ENCODE measurements around the gene EML4. TPM values are rescaled to one million over a fixed set of nuclear protein-coding genes. Genes with fewer than 3 reads are reported as not detected.
"Not testable (repeated sequence)": the region's sequence is repeated elsewhere in the genome, so short reads cannot be mapped to it uniquely, and the experiment has no call there.

The EML4 gene
- total and polyA plus RNA-seq, 7 experiments from 2014 or later: 64.9 to 167 (median 141) TPM

GRCh38 chr2:42346856-42347255, 177.7 kb downstream of the EML4 start:
- ChIA-PET CTCF (interaction anchor here (0.7 kb wide), 1 partner anchor 541 kb away, joined by 5 read pairs; no protein-coding TSS in a partner anchor), POLR2A (interaction anchor here (0.6 to 0.7 kb wide), 2 partner anchors 13 to 49 kb away, joined by 3 to 4 read pairs; no protein-coding TSS in a partner anchor)
- ATAC-seq; H3K4me3 Mint-ChIP-seq; H3K4me1 ChIP-seq (ENCODE audit: control insufficient read depth in 2 of 2, insufficient read depth in 2 of 2, low read length in 2 of 2); DNase-seq; H3K9me3 ChIP-seq (ENCODE audit: control insufficient read depth in 2 of 3, low read length in 3 of 3); H3K27me3 ChIP-seq (ENCODE audit: control insufficient read depth in 2 of 2, insufficient read depth in 2 of 2, low read length in 2 of 2); H3K27me3 Mint-ChIP-seq; H3K27ac ChIP-seq (ENCODE audit: low read depth, low read length); intact Hi-C loops (cut with micrococcal nuclease); H3K4me3 ChIP-seq (ENCODE audit: low read length); H3K9me3 Mint-ChIP-seq: not testable (repeated sequence)
- peak overlapping the region in 1 of 9 donors; percentile 9 for H3K27ac Mint-ChIP-seq
- peaks cover 0 to 37% (median 5%) of the 10 kb centered on the region in 3 experiments for H3K36me3 ChIP-seq (ENCODE audit: control insufficient read depth in 2 of 3, insufficient read depth in 3 of 3, low read length in 3 of 3)
- H3K4me1 Mint-ChIP-seq: peaks cover 12 to 39% (median 23%) of the 10 kb centered on the region in 7 donors
- H3K36me3 Mint-ChIP-seq: peaks cover 5 to 65% (median 33%) of the 10 kb centered on the region in 5 donors

- H3K9me3 Mint-ChIP-seq; H3K27me3 Mint-ChIP-seq; ATAC-seq; H3K4me3 ChIP-seq (ENCODE audit: low read length); H3K9me3 ChIP-seq (ENCODE audit: control insufficient read depth in 2 of 3, low read length in 3 of 3); H3K4me1 ChIP-seq (ENCODE audit: control insufficient read depth in 2 of 2, insufficient read depth in 2 of 2, low read length in 2 of 2); CTCF ChIA-PET; intact Hi-C loops (cut with micrococcal nuclease); DNase-seq; H3K4me3 Mint-ChIP-seq; H3K27me3 ChIP-seq (ENCODE audit: control insufficient read depth in 2 of 2, insufficient read depth in 2 of 2, low read length in 2 of 2); H3K27ac ChIP-seq (ENCODE audit: low read depth, low read length): not testable (repeated sequence)
- POLR2A ChIA-PET: interaction anchor here (0.7 kb wide), 1 partner anchor 49 kb away, joined by 3 read pairs; no protein-coding TSS in a partner anchor
- H3K4me1 Mint-ChIP-seq: peaks cover 8 to 35% (median 21%) of the 10 kb centered on the region in 7 donors
- peak overlapping the region in 1 of 9 donors; percentile 81 for H3K27ac Mint-ChIP-seq
- peaks cover 0 to 43% (median 5%) of the 10 kb centered on the region in 3 experiments for H3K36me3 ChIP-seq (ENCODE audit: control insufficient read depth in 2 of 3, insufficient read depth in 3 of 3, low read length in 3 of 3)
- peaks cover 5 to 72% (median 29%) of the 10 kb centered on the region in 5 donors for H3K36me3 Mint-ChIP-seq
Measured at GRCh38 chr2:42347518-42347917, 178.4 kb downstream of the EML4 start.

GRCh38 chr2:42348113-42348805, 179.1 kb downstream of the EML4 start:
- no peaks in the 10 kb centered on the region for H3K4me1 ChIP-seq (ENCODE audit: control insufficient read depth in 2 of 2, insufficient read depth in 2 of 2, low read length in 2 of 2)
- peak overlapping the region in 2 of 9 donors; percentile 11 to 32 for H3K27ac Mint-ChIP-seq
- H3K27ac ChIP-seq (ENCODE audit: low read depth, low read length): no peak overlapping the region
- no peaks in the 10 kb centered on the region for H3K27me3 Mint-ChIP-seq
- no peak for DNase-seq
- no peak overlapping the region for H3K4me3 Mint-ChIP-seq
- intact Hi-C loops (cut with micrococcal nuclease): no loop called here
- ATAC-seq: no peak
- no peaks in the 10 kb centered on the region for H3K9me3 ChIP-seq (ENCODE audit: control insufficient read depth in 2 of 3, low read length in 3 of 3)
- no peaks in the 10 kb centered on the region for H3K27me3 ChIP-seq (ENCODE audit: control insufficient read depth in 2 of 2, insufficient read depth in 2 of 2, low read length in 2 of 2)
- peaks cover 5 to 75% (median 28%) of the 10 kb centered on the region in 5 donors for H3K36me3 Mint-ChIP-seq
- ChIA-PET POLR2A (no interaction called here), CTCF (no interaction called here)
- H3K36me3 ChIP-seq (ENCODE audit: control insufficient read depth in 2 of 3, insufficient read depth in 3 of 3, low read length in 3 of 3): peaks cover 0 to 51% (median 5%) of the 10 kb centered on the region in 3 experiments
- no peaks in the 10 kb centered on the region for H3K9me3 Mint-ChIP-seq
- H3K4me3 ChIP-seq (ENCODE audit: low read length): no peak overlapping the region
- H3K4me1 Mint-ChIP-seq: peaks cover 2 to 35% (median 20%) of the 10 kb centered on the region in 7 donors

- Mint-ChIP-seq H3K27ac (peak overlapping the region in 1 of 9 donors; percentile 60), H3K4me1 (peaks cover 7 to 47% (median 38%) of the 10 kb centered on the region in 7 donors), H3K36me3 (peaks cover 2 to 60% (median 24%) of the 10 kb centered on the region in 5 donors), H3K27me3 (no peaks in the 10 kb centered on the region), H3K4me3 (no peak overlapping the region), H3K9me3 (no peaks in the 10 kb centered on the region)
- no peak for ATAC-seq
- ChIA-PET CTCF (no interaction called here), POLR2A (no interaction called here)
- Histone ChIP-seq H3K9me3 (ENCODE audit: control insufficient read depth in 2 of 3, low read length in 3 of 3) (no peaks in the 10 kb centered on the region), H3K4me1 (ENCODE audit: control insufficient read depth in 2 of 2, insufficient read depth in 2 of 2, low read length in 2 of 2) (no peaks in the 10 kb centered on the region), H3K4me3 (ENCODE audit: low read length) (no peak overlapping the region), H3K27ac (ENCODE audit: low read depth, low read length) (no peak overlapping the region), H3K36me3 (ENCODE audit: control insufficient read depth in 2 of 3, insufficient read depth in 3 of 3, low read length in 3 of 3) (peaks cover 0 to 49% (median 5%) of the 10 kb centered on the region in 3 experiments), H3K27me3 (ENCODE audit: control insufficient read depth in 2 of 2, insufficient read depth in 2 of 2, low read length in 2 of 2) (no peaks in the 10 kb centered on the region)
- intact Hi-C loops (cut with micrococcal nuclease): no loop called here
- no peak for DNase-seq
Measured at GRCh38 chr2:42350434-42351063, 181.4 kb downstream of the EML4 start.

- Mint-ChIP-seq H3K4me1 (peaks cover 14 to 58% (median 49%) of the 10 kb centered on the region in 7 donors), H3K36me3 (peaks cover 0 to 58% (median 26%) of the 10 kb centered on the region in 5 donors)
- ATAC-seq: no peak
Measured at GRCh38 chr2:42351864-42352263, 182.7 kb downstream of the EML4 start.

GRCh38 chr2:42353792-42354429, 184.8 kb downstream of the EML4 start:
- CTCF ChIA-PET: no interaction called here

More at GRCh38 chr2:42351864-42352263, 182.7 kb downstream of the EML4 start:
- peaks cover 0 to 40% (median 5%) of the 10 kb centered on the region in 3 experiments for H3K36me3 ChIP-seq (ENCODE audit: control insufficient read depth in 2 of 3, insufficient read depth in 3 of 3, low read length in 3 of 3)
- no peak overlapping the region for H3K4me3 ChIP-seq (ENCODE audit: low read length)
- Mint-ChIP-seq H3K9me3 (peaks cover 0 to 2% (median 0%) of the 10 kb centered on the region in 11 donors), H3K27me3 (no peaks in the 10 kb centered on the region), H3K4me3 (no peak overlapping the region), H3K27ac (peak overlapping the region in 1 of 9 donors; percentile 36)
- DNase-seq: no peak
- intact Hi-C loops (cut with micrococcal nuclease): no loop called here
- H3K4me1 ChIP-seq (ENCODE audit: control insufficient read depth in 2 of 2, insufficient read depth in 2 of 2, low read length in 2 of 2): peaks cover 0 to 3% of the 10 kb centered on the region in 2 donors
- H3K9me3 ChIP-seq (ENCODE audit: control insufficient read depth in 2 of 3, low read length in 3 of 3): no peaks in the 10 kb centered on the region
- H3K27ac ChIP-seq (ENCODE audit: low read depth, low read length): no peak overlapping the region
- ChIA-PET CTCF (interaction anchor here (0.5 kb wide), 1 partner anchor 65 kb away, joined by 3 read pairs; no protein-coding TSS in a partner anchor), POLR2A (interaction anchor here (0.7 kb wide), 1 partner anchor 8 kb away, joined by 5 read pairs; no protein-coding TSS in a partner anchor)
- H3K27me3 ChIP-seq (ENCODE audit: control insufficient read depth in 2 of 2, insufficient read depth in 2 of 2, low read length in 2 of 2): no peaks in the 10 kb centered on the region

More at GRCh38 chr2:42353792-42354429, 184.8 kb downstream of the EML4 start:
- intact Hi-C loops (cut with micrococcal nuclease): no loop called here
- Mint-ChIP-seq H3K36me3 (peaks cover 0 to 45% (median 17%) of the 10 kb centered on the region in 5 donors), H3K9me3 (peaks cover 0 to 2% (median 0%) of the 10 kb centered on the region in 11 donors), H3K4me1 (peaks cover 27 to 77% (median 64%) of the 10 kb centered on the region in 7 donors), H3K27ac (peak overlapping the region in 7 of 9 donors; percentile 26 to 81 (median 59)), H3K4me3 (peak overlapping the region in 1 of 10 donors; percentile 39), H3K27me3 (no peaks in the 10 kb centered on the region)
- no peak for DNase-seq
- Histone ChIP-seq H3K4me3 (ENCODE audit: low read length) (no peak overlapping the region), H3K9me3 (ENCODE audit: control insufficient read depth in 2 of 3, low read length in 3 of 3) (no peaks in the 10 kb centered on the region), H3K27me3 (ENCODE audit: control insufficient read depth in 2 of 2, insufficient read depth in 2 of 2, low read length in 2 of 2) (no peaks in the 10 kb centered on the region), H3K4me1 (ENCODE audit: control insufficient read depth in 2 of 2, insufficient read depth in 2 of 2, low read length in 2 of 2) (peaks cover 7 to 12% of the 10 kb centered on the region in 2 donors), H3K36me3 (ENCODE audit: control insufficient read depth in 2 of 3, insufficient read depth in 3 of 3, low read length in 3 of 3) (peaks cover 0 to 40% (median 5%) of the 10 kb centered on the region in 3 experiments), H3K27ac (ENCODE audit: low read depth, low read length) (peak overlapping the region; percentile 12)
- ATAC-seq: no peak
- POLR2A ChIA-PET: no interaction called here
